ENCODE measurements around the gene LONP1. TPM values are rescaled to one million over a fixed set of nuclear protein-coding genes. Genes with fewer than 3 reads are reported as not detected.

The LONP1 gene
- polyA plus RNA-seq, 3 donors, result 12.1 to 37.2 (median 13.8) TPM

- TF ChIP-seq CTCF (IDR thresholded peaks at IDR 0.05), result no peak
- no peak for DNase-seq
- peaks cover 8% of the 10 kb centered on the region for H3K79me2 ChIP-seq (ENCODE audit: insufficient read depth, low read length)
- Mint-ChIP-seq H3K27me3 (ENCODE audit: low read depth in 3 of 3) (peaks cover 0 to 5% (median 4%) of the 10 kb centered on the region in 3 donors), H3K9me3 (peaks cover 0 to 5% (median 0%) of the 10 kb centered on the region in 7 donors), H3K4me1 (peaks cover 21% of the 10 kb centered on the region), H3K4me3 (no peak overlapping the region), H3K27ac (peak overlapping the region in 1 of 7 donors; percentile 57), H3K36me3 (peaks cover 2 to 19% of the 10 kb centered on the region in 2 donors)
- WGBS (ENCODE audit: insufficient coverage), result 87% methylated on average over 10 of the region's 13 CpGs
- peak overlapping the region; percentile 4 for H3K9ac ChIP-seq (ENCODE audit: insufficient read depth, low read length, poor library complexity, severe bottlenecking)
- peaks cover 0 to 4% of the 10 kb centered on the region in 2 donors for H3K36me3 ChIP-seq (replicated peaks in 1 of 2; ENCODE audit: control insufficient read depth in 1 of 2, insufficient read depth in 2 of 2, low read length in 2 of 2)
- no peak overlapping the region for H3K4me3 ChIP-seq (replicated peaks in 1 of 3; ENCODE audit: low read depth in 2 of 3, low read length in 3 of 3)
- H3K4me1 ChIP-seq (ENCODE audit: control insufficient read depth in 1 of 2, insufficient read depth in 2 of 2, low read length in 2 of 2), result peaks cover 14 to 20% of the 10 kb centered on the region in 2 donors
- no peak overlapping the region for H2AFZ ChIP-seq (ENCODE audit: insufficient read depth, low read depth, low read length, poor library complexity, severe bottlenecking)
- H3K27ac ChIP-seq (ENCODE audit: low read depth in 1 of 2, low read length in 2 of 2), result no peak overlapping the region
- H4K20me1 ChIP-seq (ENCODE audit: insufficient read depth, low read length), result no peaks in the 10 kb centered on the region
- H3K4me2 ChIP-seq (replicated peaks; ENCODE audit: extremely low read depth, low read length, poor library complexity, severe bottlenecking), result no peak overlapping the region
- H3K27me3 ChIP-seq (ENCODE audit: control insufficient read depth in 2 of 2, insufficient read depth in 2 of 2, low read length in 2 of 2), result no peaks in the 10 kb centered on the region
- no peaks in the 10 kb centered on the region for H3K9me3 ChIP-seq (replicated peaks in 1 of 2; ENCODE audit: control insufficient read depth in 1 of 2, insufficient read depth in 1 of 2, low read length in 2 of 2)
- intact Hi-C loops (cut with micrococcal nuclease), result no loop called here
Observed at GRCh38 chr19:5676772-5677105, 43.2 kb downstream of the LONP1 start.

- Histone ChIP-seq H3K4me1 (ENCODE audit: control insufficient read depth in 1 of 2, insufficient read depth in 2 of 2, low read length in 2 of 2) (peaks cover 12 to 17% of the 10 kb centered on the region in 2 donors), H3K36me3 (replicated peaks in 1 of 2; ENCODE audit: control insufficient read depth in 1 of 2, insufficient read depth in 2 of 2, low read length in 2 of 2) (peaks cover 2 to 9% of the 10 kb centered on the region in 2 donors), H3K4me3 (replicated peaks in 1 of 3; ENCODE audit: low read depth in 2 of 3, low read length in 3 of 3) (no peak overlapping the region), H3K9me3 (replicated peaks in 1 of 2; ENCODE audit: control insufficient read depth in 1 of 2, insufficient read depth in 1 of 2, low read length in 2 of 2) (no peaks in the 10 kb centered on the region), H2AFZ (ENCODE audit: insufficient read depth, low read depth, low read length, poor library complexity, severe bottlenecking) (no peak overlapping the region), H3K27ac (ENCODE audit: low read depth in 1 of 2, low read length in 2 of 2) (no peak overlapping the region), H4K20me1 (ENCODE audit: insufficient read depth, low read length) (no peaks in the 10 kb centered on the region), H3K79me2 (ENCODE audit: insufficient read depth, low read length) (peaks cover 8% of the 10 kb centered on the region), H3K9ac (ENCODE audit: insufficient read depth, low read length, poor library complexity, severe bottlenecking) (no peak overlapping the region), H3K4me2 (replicated peaks; ENCODE audit: extremely low read depth, low read length, poor library complexity, severe bottlenecking) (no peak overlapping the region), H3K27me3 (ENCODE audit: control insufficient read depth in 2 of 2, insufficient read depth in 2 of 2, low read length in 2 of 2) (no peaks in the 10 kb centered on the region)
- 83% methylated on average over 14 of the region's 17 CpGs for WGBS (ENCODE audit: insufficient coverage)
- Mint-ChIP-seq H3K9me3 (peaks cover 0 to 5% (median 0%) of the 10 kb centered on the region in 7 donors), H3K27me3 (ENCODE audit: low read depth in 3 of 3) (peaks cover 0 to under 1% (median 0%) of the 10 kb centered on the region in 3 donors), H3K36me3 (peaks cover 4 to 23% of the 10 kb centered on the region in 2 donors), H3K27ac (peak overlapping the region in 1 of 7 donors; percentile 57), H3K4me3 (no peak overlapping the region), H3K4me1 (peaks cover 17% of the 10 kb centered on the region)
- no peak for DNase-seq
- intact Hi-C loops (cut with micrococcal nuclease), result no loop called here
- TF ChIP-seq CTCF (IDR thresholded peaks at IDR 0.05), result no peak
Observed at GRCh38 chr19:5676105-5676771, 43.7 kb downstream of the LONP1 start.
